KMS-11 (cell line): Measurements from ENCODE around the gene CCSER2.
"Not testable (repeated sequence)": the region's sequence is repeated elsewhere in the genome, so short reads cannot be mapped to it uniquely, and the experiment has no call there.

Experiments
- H2AFZ ChIP-seq: fragments of 200-600 bp; sonication (generic); 2 replicates; pipeline ENCODE4 v1.6.1; 2016; ENCODE audit warnings: antibody characterized with exemption, mixed run types, low read depth
- H3K27ac ChIP-seq: fragments of 200-600 bp; sonication (generic); 2 replicates; pipeline ENCODE4 v1.6.1; 2016; ENCODE audit warnings: mild to moderate bottlenecking, mixed run types
- H3K27me3 ChIP-seq: fragments of 200-600 bp; sonication (generic); 2 replicates; pipeline ENCODE4 v1.6.1; 2017; ENCODE audit warnings: mild to moderate bottlenecking, low read depth, mixed run types, moderate library complexity; ENCODE audit not compliant: insufficient read depth
- H3K36me3 ChIP-seq: fragments of 200-600 bp; sonication (generic); 2 replicates; pipeline ENCODE4 v1.6.1; 2017; ENCODE audit warnings: mild to moderate bottlenecking, mixed run types; ENCODE audit not compliant: insufficient read depth
- H3K4me1 ChIP-seq: fragments of 200-600 bp; sonication (generic); 2 replicates; pipeline ENCODE4 v1.6.1; 2016; ENCODE audit warnings: mild to moderate bottlenecking, low read depth, mixed run types; ENCODE audit not compliant: poor library complexity, severe bottlenecking
- H3K4me2 ChIP-seq: fragments of 200-600 bp; sonication (generic); 2 replicates; pipeline ENCODE4 v1.7.0; 2016; ENCODE audit warnings: mild to moderate bottlenecking, mixed run types
- H3K4me3 ChIP-seq: fragments of 200-600 bp; sonication (generic); IDR thresholded peaks from 2 replicates; pipeline ENCODE4 v1.6.1; 2017; ENCODE audit warnings: low read depth, low read length, mixed read lengths; ENCODE audit not compliant: insufficient read depth
- H3K79me2 ChIP-seq: fragments of 200-600 bp; sonication (generic); 2 replicates; pipeline ENCODE4 v1.6.1; 2016; ENCODE audit warnings: low read depth, mixed run types; ENCODE audit not compliant: insufficient read depth
- H3K9ac ChIP-seq: fragments of 200-600 bp; sonication (generic); 2 replicates; pipeline ENCODE4 v1.6.1; 2016; ENCODE audit warnings: mild to moderate bottlenecking, mixed run types
- H4K20me1 ChIP-seq: fragments of 200-600 bp; sonication (generic); 2 replicates; pipeline ENCODE4 v1.6.1; 2016; ENCODE audit warnings: mild to moderate bottlenecking, mixed run types; ENCODE audit not compliant: insufficient read depth
- CTCF ChIP-seq: fragments of 200-600 bp; sonication (generic); conservative IDR thresholded peaks from 2 replicates; pipeline ENCODE4 v1.6.1; 2017; ENCODE audit warnings: low read depth, mild to moderate bottlenecking, antibody characterized with exemption, low read length, moderate library complexity, mixed read lengths

CCSER2 gene

GRCh38 chr10:84314275-84314674 lies 14.1 kb upstream of the CCSER2 start:
- H3K4me2 ChIP-seq, result no peak overlapping the region
- H3K27ac ChIP-seq, result no peak overlapping the region
- H3K9ac ChIP-seq, result no peak overlapping the region
- no peak overlapping the region for H3K4me3 ChIP-seq
- H3K79me2 ChIP-seq, result no peaks in the 10 kb centered on the region
- no peaks in the 10 kb centered on the region for H4K20me1 ChIP-seq
- no peak for TF ChIP-seq CTCF
- H3K4me1 ChIP-seq, result peaks cover 9% of the 10 kb centered on the region
- H3K36me3 ChIP-seq, result no peaks in the 10 kb centered on the region
- H3K27me3 ChIP-seq, result 0 out of 2 replicates have a peak, but pooled peaks cover 4% of the 10 kb centered on the region
- no peak overlapping the region for H2AFZ ChIP-seq

GRCh38 chr10:84317174-84317573 lies 11.2 kb upstream of the CCSER2 start:
- H3K27ac ChIP-seq, result no peak overlapping the region
- TF ChIP-seq CTCF, result no peak
- no peak overlapping the region for H3K4me3 ChIP-seq
- H3K27me3 ChIP-seq, result 0 out of 2 replicates have a peak, but pooled peaks cover 4% of the 10 kb centered on the region
- no peak overlapping the region for H3K4me2 ChIP-seq
- H3K4me1 ChIP-seq, result peaks cover 8% of the 10 kb centered on the region
- H3K9ac ChIP-seq, result no peak overlapping the region
- H2AFZ ChIP-seq, result no peak overlapping the region
- H3K36me3 ChIP-seq, result no peaks in the 10 kb centered on the region
- H3K79me2 ChIP-seq, result no peaks in the 10 kb centered on the region
- H4K20me1 ChIP-seq, result no peaks in the 10 kb centered on the region

- Histone ChIP-seq H3K9ac (no peak overlapping the region), H3K4me3 (no peak overlapping the region), H3K79me2 (no peaks in the 10 kb centered on the region), H3K4me2 (no peak overlapping the region), H2AFZ (no peak overlapping the region), H3K36me3 (no peaks in the 10 kb centered on the region), H3K27me3 (0 out of 2 replicates have a peak, but pooled peaks cover 4% of the 10 kb centered on the region), H4K20me1 (no peaks in the 10 kb centered on the region), H3K4me1 (peaks cover 7% of the 10 kb centered on the region), H3K27ac (no peak overlapping the region)
- TF ChIP-seq CTCF, result no peak
Measured at GRCh38 chr10:84321902-84322301, 6.5 kb upstream of the CCSER2 start.

- not testable (repeated sequence) for H3K27me3 ChIP-seq, H3K27ac ChIP-seq, H2AFZ ChIP-seq, H3K4me2 ChIP-seq, H3K36me3 ChIP-seq, H3K4me3 ChIP-seq, H3K79me2 ChIP-seq, H3K9ac ChIP-seq, H4K20me1 ChIP-seq, H3K4me1 ChIP-seq
Measured at GRCh38 chr10:84323566-84323965, 4.8 kb upstream of the CCSER2 start.

GRCh38 chr10:84326995-84327394 lies 1.4 kb upstream of the CCSER2 start:
- H2AFZ ChIP-seq, H3K4me2 ChIP-seq, H4K20me1 ChIP-seq, H3K27ac ChIP-seq, H3K27me3 ChIP-seq, H3K4me3 ChIP-seq, H3K9ac ChIP-seq, H3K36me3 ChIP-seq: not testable (repeated sequence)
- H3K79me2 ChIP-seq, result peaks cover 23% of the 10 kb centered on the region
- H3K4me1 ChIP-seq, result peaks cover 26% of the 10 kb centered on the region
